ENCODE results near the gene SNX27.
"Not testable (repeated sequence)": the region's sequence is repeated elsewhere in the genome, so short reads cannot be mapped to it uniquely, and the experiment has no call there.

The SNX27 gene

DNA sequence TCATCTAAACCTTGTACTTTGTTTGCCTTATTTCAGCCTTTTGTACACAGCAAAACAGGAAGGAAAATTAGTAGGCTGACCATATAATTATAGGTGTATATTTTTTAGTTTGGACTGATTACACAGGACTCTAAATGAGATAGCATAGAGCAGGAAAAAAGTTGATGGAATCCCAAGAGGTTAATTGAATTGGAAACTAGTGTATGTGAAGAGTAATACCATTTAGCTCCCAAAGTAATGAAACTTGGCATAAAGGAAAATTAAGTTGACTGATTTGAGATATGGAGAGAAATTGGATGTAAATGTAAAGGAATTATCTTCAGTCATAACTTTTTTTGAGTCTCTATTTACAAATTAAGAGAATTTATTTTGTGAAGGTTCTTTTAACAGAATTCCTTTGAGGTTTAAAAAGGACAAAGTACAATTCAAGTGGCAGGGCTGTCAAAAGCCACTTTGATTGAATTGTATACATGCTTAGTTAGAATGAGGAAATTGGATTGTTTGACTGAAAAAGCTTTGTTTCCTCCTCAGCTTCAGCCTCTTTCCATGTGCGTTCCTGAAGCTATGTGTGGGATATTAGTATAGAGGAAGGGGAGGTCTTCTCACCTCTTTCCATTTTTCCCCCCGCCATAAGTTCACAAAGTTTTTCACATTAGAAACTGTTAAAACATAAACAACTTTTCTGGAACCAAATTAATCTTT, 26.4 kb downstream of the SNX27 start:
- in situ Hi-C loops (cut with MboI; ENCODE audit: low sequenced_read_pairs): no loop called here

GRCh38 chr1:151638812-151639211, 27.0 kb downstream of the SNX27 start:
- in situ Hi-C loops (cut with MboI; ENCODE audit: low sequenced_read_pairs): no loop called here

DNA sequence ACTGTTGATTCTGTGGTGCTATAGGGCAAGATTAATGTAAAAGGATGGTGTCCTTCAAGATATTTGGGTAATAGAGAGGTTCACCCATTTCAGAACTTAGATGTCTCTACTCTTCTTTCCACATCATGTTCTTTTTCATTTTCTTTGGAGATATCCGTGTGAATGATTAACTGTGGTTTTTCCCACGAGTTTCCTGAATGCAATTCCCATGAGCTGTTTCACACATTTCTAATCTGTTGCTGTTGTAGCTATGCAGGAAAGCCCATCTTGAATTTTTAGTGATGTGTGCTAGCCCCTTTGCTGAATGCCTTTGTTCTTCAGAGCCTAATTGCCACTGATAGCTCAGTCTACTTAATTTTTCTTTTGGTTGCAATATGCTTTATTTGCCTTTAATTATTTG, 27.6 kb downstream of the SNX27 start:
- in situ Hi-C loops (cut with MboI; ENCODE audit: low sequenced_read_pairs): no loop called here

GRCh38 chr1:151641229-151641628, 29.4 kb downstream of the SNX27 start:
- in situ Hi-C loops (cut with MboI; ENCODE audit: low sequenced_read_pairs): no loop called here

DNA sequence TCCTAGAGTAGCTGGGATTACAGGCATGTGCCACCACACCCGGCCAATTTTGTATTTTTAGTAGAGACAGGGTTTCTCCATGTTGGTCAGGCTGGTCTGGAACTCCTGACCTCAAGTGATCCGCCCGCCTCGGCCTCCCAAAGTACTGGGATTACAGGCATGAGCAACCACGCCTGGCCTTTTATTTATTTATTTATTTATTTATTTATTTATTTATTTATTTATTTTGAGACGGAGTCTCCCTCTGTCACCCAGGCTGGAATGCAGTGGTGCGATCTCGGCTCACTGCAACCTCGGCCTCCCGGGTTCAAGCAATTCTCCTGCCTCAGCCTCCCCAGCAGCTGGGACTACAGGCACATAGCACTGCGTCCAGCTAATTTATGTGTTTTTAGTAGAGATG, 31.2 kb downstream of the SNX27 start:
- in situ Hi-C loops (cut with MboI; ENCODE audit: low sequenced_read_pairs): not testable (repeated sequence)

DNA sequence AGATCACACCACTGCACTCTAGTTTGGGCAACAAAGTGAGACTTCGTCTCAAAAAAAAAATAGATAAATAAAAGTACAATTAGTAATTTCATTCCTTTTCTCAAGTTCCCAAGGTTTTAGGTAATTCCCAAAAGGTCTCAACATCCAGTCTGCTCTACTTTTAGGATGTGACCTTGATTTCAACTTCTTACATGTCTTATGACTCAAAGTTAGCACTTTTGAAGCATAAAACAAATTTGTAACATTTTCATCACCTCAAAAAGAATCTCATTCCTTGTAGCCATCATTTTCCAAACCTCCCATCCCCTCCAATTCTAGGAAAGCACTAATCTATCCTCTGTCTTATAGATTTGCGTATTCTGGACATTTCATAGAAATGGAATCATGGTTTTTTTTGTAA, 32.2 kb downstream of the SNX27 start:
- in situ Hi-C loops (cut with MboI; ENCODE audit: low sequenced_read_pairs): no loop called here

GRCh38 chr1:151653397-151653796, 41.5 kb downstream of the SNX27 start:
- in situ Hi-C loops (cut with MboI; ENCODE audit: low sequenced_read_pairs): no loop called here

- in situ Hi-C loops (cut with MboI; ENCODE audit: low sequenced_read_pairs): no loop called here
Observed at GRCh38 chr1:151655371-151655770, 43.5 kb downstream of the SNX27 start.

DNA sequence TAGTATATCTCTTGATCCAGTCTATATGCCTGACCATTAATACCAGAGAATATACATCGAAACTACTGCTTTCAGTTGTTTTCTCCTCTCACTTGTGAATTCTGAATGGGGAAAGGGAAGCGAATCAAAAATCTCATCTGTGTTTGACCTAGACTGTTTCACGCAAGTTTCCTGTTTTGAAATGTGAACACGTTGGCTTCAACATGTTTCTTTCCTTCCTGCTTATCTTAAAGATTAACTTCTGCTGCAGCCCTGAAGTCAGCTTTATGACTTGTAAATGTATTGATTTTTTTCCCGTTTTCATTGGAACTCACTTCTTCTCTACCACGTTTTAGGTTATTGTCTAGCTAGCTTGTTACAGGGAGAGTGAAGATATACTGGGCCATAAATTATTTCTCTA, 49.9 kb downstream of the SNX27 start:
- in situ Hi-C loops (cut with MboI; ENCODE audit: low sequenced_read_pairs): no loop called here

DNA sequence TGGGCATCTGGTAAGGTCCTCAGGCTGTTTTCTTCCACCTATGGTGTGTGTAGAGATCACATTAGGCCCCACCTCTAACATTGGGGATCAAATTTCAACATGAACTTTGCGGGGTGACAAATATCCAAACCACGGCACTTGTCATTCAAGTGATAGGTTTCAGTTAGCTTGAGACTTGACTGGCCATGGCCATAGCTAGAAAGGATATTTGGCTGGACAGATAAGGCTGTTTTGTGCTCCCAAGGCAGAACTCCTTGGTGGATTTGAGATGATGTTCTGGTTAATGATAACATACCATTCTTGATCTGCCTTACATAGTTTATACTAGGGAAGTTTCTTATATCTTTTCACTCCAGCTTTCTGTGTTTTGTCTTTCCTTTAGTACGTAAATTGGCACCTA, 56.2 kb downstream of the SNX27 start:
- in situ Hi-C loops (cut with MboI; ENCODE audit: low sequenced_read_pairs): no loop called here

DNA sequence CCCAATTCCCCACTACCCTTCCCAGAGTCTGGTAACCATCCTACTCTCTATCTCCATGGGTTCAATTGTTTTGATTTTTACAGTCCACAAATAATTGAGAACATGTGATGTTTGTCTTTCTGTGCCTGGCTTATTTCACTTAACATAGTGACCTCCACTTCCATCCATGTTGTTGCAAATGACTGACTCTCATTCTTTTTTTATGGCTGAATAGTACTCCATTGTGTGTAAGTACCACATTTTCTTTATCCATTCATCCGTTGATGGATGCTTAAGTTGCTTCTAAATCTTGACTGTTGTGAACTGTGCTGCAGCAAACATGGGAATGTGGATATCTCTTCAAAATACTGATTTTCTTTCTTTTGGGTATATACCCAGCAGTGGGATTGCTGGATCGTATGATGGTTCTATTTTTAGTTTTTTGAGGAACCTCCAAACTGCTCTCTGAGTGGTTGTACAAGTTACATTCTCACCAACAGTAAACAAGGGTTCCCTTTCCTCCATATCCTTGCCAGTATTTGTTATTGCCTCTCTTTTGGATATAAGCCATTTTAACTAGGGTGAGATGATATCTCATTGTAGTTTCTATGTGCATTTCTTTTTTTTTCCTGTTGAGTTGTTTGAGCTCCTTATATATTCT, 58.3 kb downstream of the SNX27 start:
- in situ Hi-C loops (cut with MboI; ENCODE audit: low sequenced_read_pairs): not testable (repeated sequence)

DNA sequence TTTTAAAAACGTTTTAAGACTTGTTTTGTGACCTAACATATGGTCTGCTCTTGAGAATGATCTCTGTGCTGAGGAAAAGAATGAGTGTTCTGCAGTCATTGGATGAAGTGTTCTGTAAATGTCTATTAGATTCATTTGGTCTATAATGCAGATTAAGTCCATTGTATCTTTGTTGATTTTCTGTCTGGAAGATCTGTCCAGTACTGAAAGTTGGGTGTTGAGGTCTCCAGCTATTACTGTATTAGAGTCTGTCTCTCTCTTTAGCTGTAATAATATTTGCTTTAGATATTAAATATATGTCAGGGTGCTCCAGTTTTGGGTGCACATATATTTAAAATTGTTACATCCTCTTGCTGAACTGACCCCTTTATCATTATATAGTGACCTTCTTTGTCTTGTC, 61.6 kb downstream of the SNX27 start:
- in situ Hi-C loops (cut with MboI; ENCODE audit: low sequenced_read_pairs): no loop called here

GRCh38 chr1:151680391-151680790, 68.5 kb downstream of the SNX27 start:
- in situ Hi-C loops (cut with MboI; ENCODE audit: low sequenced_read_pairs): no loop called here

DNA sequence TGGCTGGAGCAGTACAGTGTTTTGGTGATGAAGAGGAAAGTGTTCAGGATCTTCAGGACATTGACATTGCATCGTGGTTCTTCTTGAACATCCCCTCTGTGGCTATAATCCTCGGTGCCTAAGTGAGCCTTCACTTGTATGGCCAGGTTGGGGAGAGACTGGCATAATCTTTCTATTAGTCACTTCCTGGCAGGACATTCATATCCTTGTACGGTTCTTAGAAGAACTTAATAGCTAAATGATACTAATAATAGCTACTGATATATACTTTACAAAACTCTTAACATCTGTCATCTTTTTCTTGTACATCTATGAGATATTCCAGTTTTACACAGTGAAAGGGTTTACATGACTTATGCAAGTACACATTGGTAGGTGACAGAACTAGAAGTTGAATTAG, 69.0 kb downstream of the SNX27 start:
- in situ Hi-C loops (cut with MboI; ENCODE audit: low sequenced_read_pairs): no loop called here

- in situ Hi-C loops (cut with MboI; ENCODE audit: low sequenced_read_pairs): no loop called here
Observed at GRCh38 chr1:151681923-151682322, 70.1 kb downstream of the SNX27 start.

- in situ Hi-C loops (cut with MboI; ENCODE audit: low sequenced_read_pairs): not testable (repeated sequence)
Observed at GRCh38 chr1:151682901-151683300, 71.1 kb downstream of the SNX27 start.

DNA sequence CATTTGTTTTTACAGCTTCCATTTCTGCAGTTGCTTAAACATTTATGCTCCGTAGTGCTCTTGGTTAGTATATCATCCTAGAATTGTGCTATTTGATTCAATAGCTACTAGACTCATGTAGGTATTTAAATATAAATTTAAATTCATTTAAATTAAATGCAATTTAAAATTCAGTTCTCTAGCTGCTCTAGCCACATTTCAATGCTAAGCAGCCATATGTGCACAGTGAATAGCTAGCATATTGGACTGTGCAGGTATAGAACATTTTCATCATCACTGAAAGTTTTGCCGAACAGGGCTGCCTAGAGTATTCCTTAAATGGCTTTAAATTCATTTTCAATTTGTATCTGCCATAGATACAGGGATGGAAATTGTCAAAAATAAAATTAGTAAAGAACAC, 72.3 kb downstream of the SNX27 start:
- in situ Hi-C loops (cut with MboI; ENCODE audit: low sequenced_read_pairs): no loop called here

- in situ Hi-C loops (cut with MboI; ENCODE audit: low sequenced_read_pairs): no loop called here
Observed at GRCh38 chr1:151686561-151686960, 74.7 kb downstream of the SNX27 start.

DNA sequence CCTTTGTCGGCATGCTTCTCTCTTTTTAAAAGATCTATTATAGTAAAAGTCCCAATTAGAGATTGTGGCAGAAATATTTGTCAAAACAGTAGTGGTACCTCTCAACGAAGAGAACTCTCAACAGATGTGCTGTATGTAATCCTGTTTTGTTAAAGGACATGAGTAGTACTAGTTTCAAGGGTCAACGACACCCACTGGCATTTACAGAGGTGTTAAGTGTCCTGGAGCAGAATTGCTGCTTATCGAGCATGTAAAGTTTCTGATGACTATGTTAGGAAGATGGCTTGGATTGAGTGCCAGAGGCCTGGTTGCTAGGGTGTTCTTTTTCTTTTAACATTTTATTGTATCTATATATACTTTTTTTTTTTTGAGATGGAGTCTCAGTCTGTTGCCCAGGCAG, 77.6 kb downstream of the SNX27 start:
- in situ Hi-C loops (cut with MboI; ENCODE audit: low sequenced_read_pairs): no loop called here

DNA sequence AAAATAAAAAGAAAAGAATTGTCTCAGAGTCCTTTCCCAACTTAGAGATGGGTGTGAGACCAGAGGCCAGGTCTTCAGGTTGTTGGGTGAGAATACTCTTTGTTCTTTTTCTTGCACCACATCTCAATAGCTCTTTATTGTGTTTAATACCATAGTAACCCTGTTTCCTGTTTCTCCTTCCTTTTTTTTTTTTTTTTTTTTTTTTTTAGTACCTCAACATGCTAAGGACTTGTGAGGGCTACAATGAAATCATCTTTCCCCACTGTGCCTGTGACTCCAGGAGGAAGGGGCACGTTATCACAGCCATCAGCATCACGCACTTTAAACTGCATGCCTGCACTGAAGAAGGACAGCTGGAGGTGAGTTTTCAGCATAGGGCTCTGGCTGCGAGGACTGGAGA, 80.4 kb downstream of the SNX27 start:
- in situ Hi-C loops (cut with MboI; ENCODE audit: low sequenced_read_pairs): no loop called here

DNA sequence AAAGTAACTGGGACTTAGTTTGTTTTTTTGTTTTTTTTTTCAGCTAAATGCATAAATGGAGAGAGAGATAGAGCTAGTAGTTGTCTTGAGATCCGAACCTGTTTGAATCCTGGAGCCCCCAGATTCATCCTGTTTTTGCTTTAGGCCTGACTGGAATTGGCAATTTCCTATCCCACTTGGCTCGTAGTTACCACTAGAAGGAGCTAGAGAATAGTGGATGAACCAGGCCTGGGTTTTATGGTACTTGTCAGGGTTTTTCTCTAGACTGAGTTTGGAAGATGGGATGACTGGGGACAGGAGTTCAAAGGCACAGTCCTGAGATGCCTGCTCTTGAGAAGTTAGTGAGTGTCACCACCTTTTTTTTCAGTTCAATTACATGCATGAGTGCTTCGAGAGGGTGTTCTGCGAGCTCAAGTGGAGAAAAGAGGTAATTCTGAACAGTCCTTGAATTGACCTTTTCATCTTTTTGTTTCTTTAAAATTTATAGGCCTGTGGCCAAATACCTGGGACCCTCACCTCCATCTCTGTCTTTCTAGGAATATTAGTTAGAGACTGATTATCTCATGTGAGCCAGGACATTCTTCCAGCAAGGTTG, 81.3 kb downstream of the SNX27 start:
- in situ Hi-C loops (cut with MboI; ENCODE audit: low sequenced_read_pairs): no loop called here

DNA sequence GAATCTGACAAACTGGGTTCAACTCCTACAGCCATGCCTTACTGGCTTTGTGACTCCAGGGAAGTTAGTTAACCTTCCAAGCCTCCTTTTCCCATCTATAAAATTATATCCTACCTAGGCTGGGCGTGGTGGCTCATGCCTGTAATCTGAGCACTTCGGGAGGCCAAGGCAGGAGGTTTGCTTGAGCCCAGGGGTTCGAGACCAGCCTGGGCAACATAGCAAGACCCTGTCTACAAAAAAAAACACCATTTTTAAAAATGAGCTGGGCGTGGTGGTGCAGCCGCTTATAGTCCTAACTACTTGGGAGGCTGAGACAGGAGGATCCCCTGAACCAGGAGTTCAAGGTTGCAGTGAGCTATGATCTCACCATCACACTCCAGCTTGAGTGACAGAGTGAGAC, 89.7 kb downstream of the SNX27 start:
- in situ Hi-C loops (cut with MboI; ENCODE audit: low sequenced_read_pairs): no loop called here

Data from HL-60/S4 (cell line).